ENCODE data around the gene UBL3.

GRCh38 chr13:29802621-29803020, 47.8 kb downstream of the UBL3 start:
- no peak for TF ChIP-seq MEF2A (IDR thresholded peaks at IDR 0.05; ENCODE audit: insufficient read depth, low read depth, low read length)
- no peak for TF ChIP-seq SPI1 (IDR thresholded peaks at IDR 0.05; ENCODE audit: borderline replicate concordance, insufficient read depth, low read depth, low read length)
- no peak for TF ChIP-seq NFIC (IDR thresholded peaks at IDR 0.05; ENCODE audit: low read depth, low read length)
- TF ChIP-seq EED (IDR thresholded peaks at IDR 0.05; ENCODE audit: low read depth), result no peak
